DOHH2 (cell line): Measurements from ENCODE around the gene STAT5A.
"Not testable (repeated sequence)": the region's sequence is repeated elsewhere in the genome, so short reads cannot be mapped to it uniquely, and the experiment has no call there.

Experiments used
- EZH2phosphoT487 ChIP-seq: fragments of 200-600 bp; sonication (generic); IDR thresholded peaks from 2 replicates; pipeline ENCODE4 v1.6.1; 2017; ENCODE audit warnings: borderline replicate concordance, mild to moderate bottlenecking, antibody characterized with exemption, low read length, moderate library complexity, mixed read lengths
- TF ChIP-seq, protein P1 (sequence below): fragments of 200-600 bp; sonication (generic); IDR thresholded peaks from one replicate; pipeline ENCODE4 v1.5.1; 2014; ENCODE audit warnings: antibody characterized with exemption, mild to moderate bottlenecking, low read depth, low read length; ENCODE audit not compliant: poor library complexity, severe bottlenecking

DNA sequence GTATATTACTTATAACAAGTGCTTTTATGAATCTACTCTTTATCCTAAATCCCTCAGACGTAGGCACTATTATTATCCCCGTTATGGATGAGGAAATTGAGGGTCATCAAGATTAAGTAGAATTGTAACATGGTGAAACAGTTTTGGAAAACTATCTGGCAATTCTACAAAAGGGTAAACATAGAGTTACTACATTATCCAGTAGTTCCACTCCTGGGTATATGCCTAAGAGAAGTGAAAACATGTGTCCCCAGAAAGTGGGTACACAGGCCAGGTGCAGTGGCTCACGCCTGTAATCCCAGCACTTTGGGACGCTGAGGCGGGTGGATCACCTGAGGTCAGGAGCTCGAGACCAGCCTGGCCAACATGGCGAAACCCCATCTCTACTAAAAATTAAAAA, 48.7 kb upstream of the STAT5A start:
- TF ChIP-seq, protein P1, sequence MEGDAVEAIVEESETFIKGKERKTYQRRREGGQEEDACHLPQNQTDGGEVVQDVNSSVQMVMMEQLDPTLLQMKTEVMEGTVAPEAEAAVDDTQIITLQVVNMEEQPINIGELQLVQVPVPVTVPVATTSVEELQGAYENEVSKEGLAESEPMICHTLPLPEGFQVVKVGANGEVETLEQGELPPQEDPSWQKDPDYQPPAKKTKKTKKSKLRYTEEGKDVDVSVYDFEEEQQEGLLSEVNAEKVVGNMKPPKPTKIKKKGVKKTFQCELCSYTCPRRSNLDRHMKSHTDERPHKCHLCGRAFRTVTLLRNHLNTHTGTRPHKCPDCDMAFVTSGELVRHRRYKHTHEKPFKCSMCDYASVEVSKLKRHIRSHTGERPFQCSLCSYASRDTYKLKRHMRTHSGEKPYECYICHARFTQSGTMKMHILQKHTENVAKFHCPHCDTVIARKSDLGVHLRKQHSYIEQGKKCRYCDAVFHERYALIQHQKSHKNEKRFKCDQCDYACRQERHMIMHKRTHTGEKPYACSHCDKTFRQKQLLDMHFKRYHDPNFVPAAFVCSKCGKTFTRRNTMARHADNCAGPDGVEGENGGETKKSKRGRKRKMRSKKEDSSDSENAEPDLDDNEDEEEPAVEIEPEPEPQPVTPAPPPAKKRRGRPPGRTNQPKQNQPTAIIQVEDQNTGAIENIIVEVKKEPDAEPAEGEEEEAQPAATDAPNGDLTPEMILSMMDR, result not testable (repeated sequence)
- TF ChIP-seq EZH2phosphoT487, result not testable (repeated sequence)
